Panc1 (cell line): ENCODE measurements around the gene LEAP2. TPM values are rescaled to one million over a fixed set of nuclear protein-coding genes. Genes with fewer than 3 reads are reported as not detected.

Experiments
- ATAC-seq: fragments of 200-7000 bp; cut with Tn5 transposase; 2 replicates; pipeline ENCODE4 v1.9.1; 2020; ENCODE audit warnings: mild to moderate bottlenecking, moderate library complexity
- BruUV-seq: library from RNA; stranded (reverse); fragments of 400-500 nt; replicated peaks from 2 replicates; lab custom pipeline; 2021; lab: Mats Ljungman, UMichigan
- CTCF ChIA-PET: fragments of 300-600 bp; sonication (Branson Sonifier 250); formaldehyde crosslinking; loops from one replicate; lab custom pipeline; 2022; ENCODE audit warnings: antibody characterized with exemption; lab: Charles Lee
- POLR2A ChIA-PET: fragments of 300-600 bp; sonication (Branson Sonifier 250); formaldehyde crosslinking; loops from one replicate; lab custom pipeline; 2022; ENCODE audit warnings: antibody characterized with exemption; lab: Charles Lee
- DNase-seq: peaks from one replicate; pipeline ENCODE4 v3.0.0-alpha.2; 2010; ENCODE audit warnings: low read depth, low spot score
- H3K27ac ChIP-seq: 2 replicates; pipeline ENCODE4 v1.5.1; 2011; ENCODE audit warnings: mild to moderate bottlenecking, low read length, inconsistent platforms
- H3K27me3 ChIP-seq: fragments of 200-500 bp; sonication (Bioruptor generic); 2 replicates; pipeline ENCODE4 v1.6.0; 2014; ENCODE audit warnings: low read length, inconsistent platforms; ENCODE audit not compliant: control insufficient read depth, insufficient read depth
- H3K36me3 ChIP-seq: fragments of 200-500 bp; sonication (Bioruptor generic); 2 replicates; pipeline ENCODE4 v1.5.1; 2014; ENCODE audit warnings: inconsistent platforms, mild to moderate bottlenecking, low read length, moderate library complexity; ENCODE audit not compliant: control insufficient read depth, insufficient read depth
- H3K4me1 ChIP-seq: 2 replicates; pipeline ENCODE4 v1.5.1; 2011; ENCODE audit warnings: inconsistent platforms, mild to moderate bottlenecking, low read length, moderate library complexity; ENCODE audit not compliant: control insufficient read depth, insufficient read depth
- H3K4me3 ChIP-seq, 2 experiments: 2 replicates each; pipeline ENCODE4 v1.5.1; 2011 to 2012; ENCODE audit warnings: low read depth in 2 of 2, low read length in 2 of 2, mild to moderate bottlenecking in 2 of 2, inconsistent platforms in 1 of 2, moderate library complexity in 1 of 2
- H3K9me3 ChIP-seq: fragments of 200-500 bp; sonication (Bioruptor generic); 2 replicates; pipeline ENCODE4 v1.5.1; 2014; ENCODE audit warnings: low read depth, mild to moderate bottlenecking, inconsistent platforms, low read length, moderate library complexity; ENCODE audit not compliant: control insufficient read depth, insufficient read depth
- POLR2AphosphoS5 ChIP-seq: IDR thresholded peaks from 2 replicates; pipeline ENCODE4 v1.6.1; 2012; ENCODE audit warnings: mild to moderate bottlenecking, low read depth, low read length, moderate library complexity
- SIN3A ChIP-seq: IDR thresholded peaks from 2 replicates; pipeline ENCODE4 v1.6.1; 2012; ENCODE audit warnings: low read depth, mild to moderate bottlenecking, low read length, moderate library complexity, borderline replicate concordance; ENCODE audit not compliant: insufficient read depth
- TCF7L2 ChIP-seq: IDR thresholded peaks from 2 replicates; pipeline ENCODE4 v1.6.1; 2011; ENCODE audit warnings: mild to moderate bottlenecking, low read depth, low read length, inconsistent platforms
- in situ Hi-C: cut with HindIII; loops from 2 replicates; pipeline ENCODE4 v1.10.0; 2016; ENCODE audit warnings: low sequenced_read_pairs, low pct_unique_long_range_greater_than_20kb
- intact Hi-C: fragments of 100-400 bp; cut with micrococcal nuclease; formaldehyde crosslinking; loops from one replicate; pipeline ENCODE4 v1.10.0; 2022; ENCODE audit not compliant: unreplicated experiment
- total RNA-seq: library from RNA; stranded (reverse); gene quantifications from one replicate; pipeline ENCODE4 v1.2.1, GENCODE V29; 2021; ENCODE audit not compliant: unreplicated experiment
- TF ChIP-seq, protein P1 (sequence below): fragments of 450-650 bp; IDR thresholded peaks from 2 replicates; pipeline ENCODE4 v1.5.1; 2017; ENCODE audit warnings: mild to moderate bottlenecking
- TF ChIP-seq, protein P2 (sequence below), 2 experiments: IDR thresholded peaks; 2 replicates each; pipeline ENCODE4 v1.6.1; 2011 to 2012; ENCODE audit warnings: low read depth in 2 of 2, control low read depth in 1 of 2, low read length in 1 of 2, mild to moderate bottlenecking in 1 of 2, moderate library complexity in 1 of 2; ENCODE audit not compliant: insufficient read depth in 1 of 2

The LEAP2 gene
- total RNA-seq, 1 experiment from 2014 or later: 1.4 TPM

- in situ Hi-C loops: no loop called here
- Histone ChIP-seq H3K27ac (no peak overlapping the region), H3K4me1 (peaks cover 16% of the 10 kb centered on the region), H3K9me3 (no peaks in the 10 kb centered on the region), H3K4me3 (no peak overlapping the region), H3K36me3 (no peaks in the 10 kb centered on the region), H3K27me3 (no peaks in the 10 kb centered on the region)
- ChIA-PET CTCF (no interaction called here), POLR2A (no interaction called here)
- ATAC-seq (no peak), DNase-seq (no peak)
- TF ChIP-seq, protein P1, sequence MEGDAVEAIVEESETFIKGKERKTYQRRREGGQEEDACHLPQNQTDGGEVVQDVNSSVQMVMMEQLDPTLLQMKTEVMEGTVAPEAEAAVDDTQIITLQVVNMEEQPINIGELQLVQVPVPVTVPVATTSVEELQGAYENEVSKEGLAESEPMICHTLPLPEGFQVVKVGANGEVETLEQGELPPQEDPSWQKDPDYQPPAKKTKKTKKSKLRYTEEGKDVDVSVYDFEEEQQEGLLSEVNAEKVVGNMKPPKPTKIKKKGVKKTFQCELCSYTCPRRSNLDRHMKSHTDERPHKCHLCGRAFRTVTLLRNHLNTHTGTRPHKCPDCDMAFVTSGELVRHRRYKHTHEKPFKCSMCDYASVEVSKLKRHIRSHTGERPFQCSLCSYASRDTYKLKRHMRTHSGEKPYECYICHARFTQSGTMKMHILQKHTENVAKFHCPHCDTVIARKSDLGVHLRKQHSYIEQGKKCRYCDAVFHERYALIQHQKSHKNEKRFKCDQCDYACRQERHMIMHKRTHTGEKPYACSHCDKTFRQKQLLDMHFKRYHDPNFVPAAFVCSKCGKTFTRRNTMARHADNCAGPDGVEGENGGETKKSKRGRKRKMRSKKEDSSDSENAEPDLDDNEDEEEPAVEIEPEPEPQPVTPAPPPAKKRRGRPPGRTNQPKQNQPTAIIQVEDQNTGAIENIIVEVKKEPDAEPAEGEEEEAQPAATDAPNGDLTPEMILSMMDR: no peak
- TF ChIP-seq, protein P2, sequence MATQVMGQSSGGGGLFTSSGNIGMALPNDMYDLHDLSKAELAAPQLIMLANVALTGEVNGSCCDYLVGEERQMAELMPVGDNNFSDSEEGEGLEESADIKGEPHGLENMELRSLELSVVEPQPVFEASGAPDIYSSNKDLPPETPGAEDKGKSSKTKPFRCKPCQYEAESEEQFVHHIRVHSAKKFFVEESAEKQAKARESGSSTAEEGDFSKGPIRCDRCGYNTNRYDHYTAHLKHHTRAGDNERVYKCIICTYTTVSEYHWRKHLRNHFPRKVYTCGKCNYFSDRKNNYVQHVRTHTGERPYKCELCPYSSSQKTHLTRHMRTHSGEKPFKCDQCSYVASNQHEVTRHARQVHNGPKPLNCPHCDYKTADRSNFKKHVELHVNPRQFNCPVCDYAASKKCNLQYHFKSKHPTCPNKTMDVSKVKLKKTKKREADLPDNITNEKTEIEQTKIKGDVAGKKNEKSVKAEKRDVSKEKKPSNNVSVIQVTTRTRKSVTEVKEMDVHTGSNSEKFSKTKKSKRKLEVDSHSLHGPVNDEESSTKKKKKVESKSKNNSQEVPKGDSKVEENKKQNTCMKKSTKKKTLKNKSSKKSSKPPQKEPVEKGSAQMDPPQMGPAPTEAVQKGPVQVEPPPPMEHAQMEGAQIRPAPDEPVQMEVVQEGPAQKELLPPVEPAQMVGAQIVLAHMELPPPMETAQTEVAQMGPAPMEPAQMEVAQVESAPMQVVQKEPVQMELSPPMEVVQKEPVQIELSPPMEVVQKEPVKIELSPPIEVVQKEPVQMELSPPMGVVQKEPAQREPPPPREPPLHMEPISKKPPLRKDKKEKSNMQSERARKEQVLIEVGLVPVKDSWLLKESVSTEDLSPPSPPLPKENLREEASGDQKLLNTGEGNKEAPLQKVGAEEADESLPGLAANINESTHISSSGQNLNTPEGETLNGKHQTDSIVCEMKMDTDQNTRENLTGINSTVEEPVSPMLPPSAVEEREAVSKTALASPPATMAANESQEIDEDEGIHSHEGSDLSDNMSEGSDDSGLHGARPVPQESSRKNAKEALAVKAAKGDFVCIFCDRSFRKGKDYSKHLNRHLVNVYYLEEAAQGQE (IDR thresholded peaks at IDR 0.05; ENCODE audit: insufficient read depth in 1 of 2, low read depth in 2 of 2, low read length in 1 of 2): no peak
- TF ChIP-seq POLR2AphosphoS5: no peak
- TF ChIP-seq TCF7L2: no peak
- TF ChIP-seq SIN3A: no peak
- no TSS peak for BruUV-seq
- intact Hi-C loops: loop anchor here (10.0 kb wide), 1 partner anchor 440 kb away; no protein-coding TSS in a partner anchor
Measured at GRCh38 chr5:132825033-132825833, 48.2 kb upstream of the LEAP2 start.

GRCh38 chr5:132825834-132826391 is 47.6 kb upstream of the LEAP2 start:
- TF ChIP-seq, protein P1: no peak
- no peak for TF ChIP-seq SIN3A
- TF ChIP-seq POLR2AphosphoS5: no peak
- TF ChIP-seq, protein P2 (IDR thresholded peaks at IDR 0.05; ENCODE audit: insufficient read depth in 1 of 2, low read depth in 2 of 2, low read length in 1 of 2): no peak
- TF ChIP-seq TCF7L2: no peak
- H3K36me3 ChIP-seq: no peaks in the 10 kb centered on the region
- CTCF ChIA-PET: no interaction called here

More at GRCh38 chr5:132825834-132826391, 47.6 kb upstream of the LEAP2 start:
- BruUV-seq: no TSS peak
- ATAC-seq: no peak
- DNase-seq: no peak
- Histone ChIP-seq H3K4me3 (no peak overlapping the region), H3K27ac (no peak overlapping the region), H3K4me1 (peaks cover 9% of the 10 kb centered on the region; the same call in 1 of the 2 replicates), H3K27me3 (no peaks in the 10 kb centered on the region), H3K9me3 (no peaks in the 10 kb centered on the region)
- in situ Hi-C loops (no loop called here), intact Hi-C loops (loop anchor here (10.0 kb wide), 1 partner anchor 441 kb away; no protein-coding TSS in a partner anchor)
- POLR2A ChIA-PET: no interaction called here
